Measurements from ENCODE around the gene HEMGN. TPM values are rescaled to one million over a fixed set of nuclear protein-coding genes. Genes with fewer than 3 reads are reported as not detected.

HEMGN gene
- polyA plus RNA-seq, 6 donors from 2014 or later: 0.24 TPM; not detected in 5

DNA sequence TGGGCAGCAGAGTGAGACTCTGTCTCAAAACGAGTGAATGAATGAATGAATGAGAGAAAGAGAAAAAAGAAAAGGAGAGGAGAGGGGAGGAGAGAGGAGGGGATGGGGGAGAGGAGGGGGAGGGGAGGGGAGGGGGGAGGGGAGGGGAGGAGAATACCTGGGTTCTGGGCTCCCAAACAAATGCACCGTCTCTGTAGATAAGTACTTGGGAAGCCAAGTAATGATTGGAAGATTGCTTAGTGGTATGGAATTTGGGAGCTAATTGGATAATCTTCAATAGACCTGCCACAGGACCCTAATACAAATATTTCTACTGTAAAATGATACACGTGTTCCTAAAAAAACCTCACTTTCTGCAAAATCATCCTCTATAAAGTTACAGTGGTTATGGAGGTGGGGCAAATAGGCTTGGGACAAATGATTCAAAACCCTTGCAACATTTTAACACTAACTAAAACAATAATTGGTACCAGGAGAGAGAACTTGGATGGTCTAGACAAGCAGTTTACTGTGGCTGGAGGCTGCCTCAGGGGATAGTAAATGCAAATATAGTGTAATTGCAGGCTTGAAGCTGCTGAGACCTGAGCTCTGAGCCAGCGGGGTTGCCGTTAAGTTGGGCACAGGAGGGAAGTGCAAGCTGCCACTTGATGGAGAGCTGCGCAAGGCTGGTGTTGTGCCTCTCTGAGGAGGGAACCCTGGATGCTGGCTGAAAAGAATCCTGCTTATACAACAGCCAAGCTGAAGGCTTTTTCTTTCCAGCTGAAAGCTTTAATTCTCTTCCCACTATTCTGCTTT lies 3.5 kb downstream of the HEMGN start:
- Mint-ChIP-seq H3K9me3 (no peaks in the 10 kb centered on the region), H3K4me3 (no peak overlapping the region), H3K27ac (no peak overlapping the region), H3K27me3 (peaks cover 4 to 26% (median 22%) of the 10 kb centered on the region in 3 donors), H3K36me3 (no peaks in the 10 kb centered on the region), H3K4me1 (peaks cover 0 to 10% (median 5%) of the 10 kb centered on the region in 3 donors)
- ATAC-seq (ENCODE audit: low read depth in 2 of 2): no peak
- DNase-seq: no peak

DNA sequence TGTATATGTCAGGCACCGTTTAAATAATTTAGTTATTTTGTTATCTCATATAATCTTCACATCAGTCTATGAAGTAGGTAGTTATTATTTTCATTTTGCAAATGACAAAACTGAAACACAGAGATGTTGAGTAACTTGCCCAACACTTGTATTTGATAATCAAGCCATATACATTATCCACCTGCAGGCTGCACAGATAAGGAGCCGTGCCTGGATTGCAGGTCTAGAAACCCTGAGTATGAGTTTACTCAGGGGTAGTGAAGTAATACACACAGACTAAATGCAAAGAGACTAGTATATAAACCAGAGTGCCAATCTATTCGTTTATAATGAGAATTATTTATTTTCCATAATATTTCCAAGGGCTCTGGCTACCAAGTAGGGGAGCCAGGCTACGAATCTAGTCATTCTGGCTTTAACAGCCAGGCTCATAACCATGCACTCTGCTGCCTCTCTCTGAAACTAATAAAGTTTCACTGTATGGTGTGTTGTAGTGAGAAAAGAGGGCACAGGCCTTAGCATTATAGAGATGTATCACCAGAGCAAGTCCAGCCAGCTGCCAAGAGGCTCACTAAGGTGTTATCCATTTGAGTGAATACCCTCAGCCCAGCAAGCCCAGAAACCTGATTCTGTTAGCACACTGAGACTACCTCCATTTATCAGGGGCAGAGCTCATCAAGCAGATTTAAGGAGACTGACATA lies 4.5 kb downstream of the HEMGN start:
- Mint-ChIP-seq H3K27ac (no peak overlapping the region), H3K27me3 (peaks cover 4 to 26% (median 22%) of the 10 kb centered on the region in 3 donors), H3K4me1 (peaks cover 0 to 8% (median 5%) of the 10 kb centered on the region in 3 donors), H3K4me3 (no peak overlapping the region), H3K9me3 (no peaks in the 10 kb centered on the region), H3K36me3 (no peaks in the 10 kb centered on the region)
- no peak for DNase-seq
- no peak for ATAC-seq (ENCODE audit: low read depth in 2 of 2)

DNA sequence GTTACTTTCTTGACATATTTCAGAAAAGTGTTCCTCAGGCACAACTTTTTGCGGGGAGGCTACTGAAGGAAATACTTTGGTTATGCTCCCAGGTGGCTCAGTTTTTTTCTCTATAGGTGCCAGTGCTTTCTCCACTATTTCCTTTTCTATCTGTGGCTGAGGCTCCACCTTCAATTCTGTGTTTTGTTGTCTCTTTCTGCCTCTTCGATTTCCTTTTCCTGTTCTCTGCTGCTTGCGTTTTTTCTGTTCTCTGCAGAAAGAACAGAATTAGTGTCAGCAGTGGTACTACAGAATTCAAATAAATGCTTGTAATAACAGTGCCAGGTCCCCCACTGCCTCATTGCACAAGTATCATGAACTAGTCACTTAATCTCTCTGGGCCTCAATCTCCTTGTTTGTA lies 7.0 kb downstream of the HEMGN start:
- Mint-ChIP-seq H3K27me3 (peaks cover 4 to 25% (median 22%) of the 10 kb centered on the region in 3 donors), H3K4me1 (peaks cover 0 to 5% (median 0%) of the 10 kb centered on the region in 3 donors), H3K36me3 (no peaks in the 10 kb centered on the region), H3K27ac (peak overlapping the region in 1 of 6 donors; percentile 28), H3K9me3 (no peaks in the 10 kb centered on the region), H3K4me3 (no peak overlapping the region)
- ATAC-seq (ENCODE audit: low read depth in 2 of 2): no peak
- DNase-seq: no peak

DNA sequence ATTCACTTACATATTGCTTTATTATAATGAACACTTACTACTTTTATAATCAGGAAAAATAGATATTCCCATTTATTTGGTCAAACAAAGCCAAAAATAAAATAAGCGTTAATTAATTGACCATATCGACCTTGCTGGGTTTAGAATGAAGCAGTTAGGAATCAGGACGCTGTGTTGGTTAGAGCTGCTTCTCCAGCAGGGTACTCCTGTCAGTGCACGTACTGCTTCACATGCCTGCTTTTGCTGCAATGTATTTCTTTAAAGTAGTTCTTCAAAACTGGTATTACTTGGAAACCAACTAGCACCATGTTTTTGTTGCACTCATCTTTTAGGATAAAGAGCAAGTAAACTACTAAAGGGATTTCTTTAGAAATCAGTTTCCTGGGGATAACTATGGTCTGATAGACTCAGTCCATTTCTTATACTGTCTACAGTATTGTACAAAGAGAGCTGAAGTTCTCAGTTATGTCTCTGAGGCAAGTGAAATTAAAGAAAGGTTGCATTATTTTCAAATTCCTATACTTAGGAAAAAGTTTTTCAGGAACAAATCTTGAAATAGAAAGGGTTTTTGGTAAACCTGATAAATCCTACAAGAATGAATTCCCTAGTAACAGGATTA lies 8.9 kb downstream of the HEMGN start:
- DNase-seq: no peak
- Mint-ChIP-seq H3K4me1 (peaks cover 5 to 12% (median 6%) of the 10 kb centered on the region in 3 donors), H3K36me3 (no peaks in the 10 kb centered on the region), H3K27ac (no peak overlapping the region), H3K9me3 (no peaks in the 10 kb centered on the region), H3K4me3 (no peak overlapping the region), H3K27me3 (peaks cover 0 to 8% (median 6%) of the 10 kb centered on the region in 3 donors)
- no peak for ATAC-seq (ENCODE audit: low read depth in 2 of 2)

DNA sequence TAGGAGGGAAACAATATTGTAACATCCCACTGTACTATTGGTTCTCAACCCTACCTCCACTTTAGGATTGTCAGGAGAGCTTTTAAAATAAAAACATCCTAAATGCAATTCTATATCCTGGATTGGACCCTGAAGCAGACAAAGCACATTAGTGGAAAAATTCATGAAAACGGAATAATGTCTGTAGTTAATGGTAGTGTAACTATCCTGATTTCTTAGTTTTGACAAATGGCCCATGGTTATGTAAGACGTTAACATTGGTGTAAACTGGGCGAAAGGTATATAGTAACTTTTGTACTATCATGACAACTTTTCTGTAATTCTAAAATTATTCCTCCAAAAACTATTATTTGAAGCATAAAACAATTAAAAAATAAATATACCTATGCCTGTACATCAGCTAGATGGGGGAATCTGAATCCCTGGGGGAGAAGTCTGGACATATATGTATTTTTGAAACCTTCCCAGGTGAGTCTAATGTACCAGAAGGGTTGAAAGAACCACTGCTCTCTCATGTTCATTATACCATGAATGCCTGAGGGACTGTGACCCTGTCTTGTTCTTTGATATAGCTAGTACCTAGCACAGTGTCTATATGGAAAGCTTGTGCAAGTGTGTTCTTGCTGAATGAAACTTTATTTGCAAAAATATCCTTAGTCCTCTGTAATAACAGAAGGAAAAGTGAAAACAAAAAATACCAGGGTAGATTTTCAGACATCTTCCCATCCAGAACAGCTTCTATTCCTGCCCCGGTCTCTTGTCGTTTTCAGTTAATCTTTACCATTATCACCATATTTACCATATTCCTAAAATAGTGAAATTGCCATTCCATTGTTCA lies 12.3 kb downstream of the HEMGN start:
- H3K9me3 Mint-ChIP-seq: peaks cover 0 to 5% (median 0%) of the 10 kb centered on the region in 7 donors
- DNase-seq (no peak), ATAC-seq (ENCODE audit: low read depth in 2 of 2) (no peak)
- peaks cover 27 to 32% (median 29%) of the 10 kb centered on the region in 3 donors for H3K4me1 Mint-ChIP-seq
- no peak overlapping the region for H3K4me3 Mint-ChIP-seq
- H3K27ac Mint-ChIP-seq: peak overlapping the region in 1 of 6 donors; percentile 54
- peaks cover 0 to 5% (median 0%) of the 10 kb centered on the region in 3 donors for H3K27me3 Mint-ChIP-seq
- peaks cover 5 to 9% of the 10 kb centered on the region in 2 donors for H3K36me3 Mint-ChIP-seq

DNA sequence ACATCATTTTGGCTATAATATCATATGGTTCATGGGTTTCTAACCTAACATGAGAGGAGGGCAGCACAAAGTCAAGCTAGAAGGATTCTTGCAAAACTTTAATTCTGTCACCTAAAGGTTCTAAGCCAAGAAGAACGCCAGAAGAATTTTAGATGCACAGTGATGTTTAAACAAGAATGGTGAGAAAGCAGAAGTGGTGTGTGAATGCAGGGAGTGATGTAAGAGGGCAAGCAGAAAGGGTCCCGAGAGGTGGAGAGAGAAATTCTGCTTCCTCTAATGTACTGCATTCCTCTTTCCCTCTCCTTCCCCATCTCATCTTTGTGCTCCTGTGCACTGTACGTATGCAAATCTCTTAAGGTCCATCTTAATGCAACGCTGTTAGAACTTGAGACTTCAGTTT lies 13.6 kb downstream of the HEMGN start:
- Mint-ChIP-seq H3K27ac (peak overlapping the region; percentile 95 to 100 (median 99)), H3K9me3 (peaks cover 0 to 5% (median 0%) of the 10 kb centered on the region in 7 donors), H3K4me3 (peak overlapping the region in 2 of 8 donors; percentile 84), H3K4me1 (peaks cover 31 to 39% (median 37%) of the 10 kb centered on the region in 3 donors), H3K36me3 (peaks cover 5 to 9% of the 10 kb centered on the region in 2 donors), H3K27me3 (no peaks in the 10 kb centered on the region)
- DNase-seq: peak; percentile 35
- no peak for ATAC-seq (ENCODE audit: low read depth in 2 of 2)

DNA sequence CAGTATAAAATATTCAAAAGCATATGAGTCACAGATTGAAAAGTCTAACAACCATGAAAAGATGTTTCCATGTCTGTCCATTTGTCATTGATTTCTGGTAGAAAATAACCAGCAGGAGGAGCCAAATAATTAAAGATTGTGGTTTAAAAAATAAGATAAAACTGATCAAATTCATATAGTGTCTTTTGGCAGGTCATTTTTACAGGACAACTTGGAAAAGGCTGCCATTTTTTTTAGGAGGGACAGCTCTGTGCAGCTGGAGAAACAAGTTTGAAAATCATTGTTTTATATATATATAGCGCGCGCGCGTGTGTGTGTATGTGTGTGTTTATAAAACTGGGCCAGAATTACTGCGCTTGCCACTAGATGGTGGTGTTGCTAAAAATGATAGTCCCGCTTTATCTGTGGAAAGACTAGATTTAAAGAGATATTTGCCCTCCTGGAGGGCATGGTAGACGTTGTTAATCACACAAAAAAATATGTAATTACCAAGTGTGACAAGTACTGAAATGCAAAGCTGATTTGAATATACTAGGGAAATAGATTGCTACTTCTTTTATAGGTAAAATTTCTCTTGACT lies 14.4 kb downstream of the HEMGN start:
- H3K27ac Mint-ChIP-seq: peak overlapping the region; percentile 95 to 100 (median 99)
- DNase-seq (peak; percentile 74), ATAC-seq (ENCODE audit: low read depth in 2 of 2) (peak; percentile 13 to 24)
- H3K4me3 Mint-ChIP-seq: peak overlapping the region; percentile 60 to 97 (median 86)
- H3K9me3 Mint-ChIP-seq: peaks cover 0 to 5% (median 0%) of the 10 kb centered on the region in 7 donors
- H3K27me3 Mint-ChIP-seq: no peaks in the 10 kb centered on the region
- H3K4me1 Mint-ChIP-seq: peaks cover 34 to 47% (median 45%) of the 10 kb centered on the region in 3 donors
- H3K36me3 Mint-ChIP-seq: peaks cover 5 to 9% of the 10 kb centered on the region in 2 donors

DNA sequence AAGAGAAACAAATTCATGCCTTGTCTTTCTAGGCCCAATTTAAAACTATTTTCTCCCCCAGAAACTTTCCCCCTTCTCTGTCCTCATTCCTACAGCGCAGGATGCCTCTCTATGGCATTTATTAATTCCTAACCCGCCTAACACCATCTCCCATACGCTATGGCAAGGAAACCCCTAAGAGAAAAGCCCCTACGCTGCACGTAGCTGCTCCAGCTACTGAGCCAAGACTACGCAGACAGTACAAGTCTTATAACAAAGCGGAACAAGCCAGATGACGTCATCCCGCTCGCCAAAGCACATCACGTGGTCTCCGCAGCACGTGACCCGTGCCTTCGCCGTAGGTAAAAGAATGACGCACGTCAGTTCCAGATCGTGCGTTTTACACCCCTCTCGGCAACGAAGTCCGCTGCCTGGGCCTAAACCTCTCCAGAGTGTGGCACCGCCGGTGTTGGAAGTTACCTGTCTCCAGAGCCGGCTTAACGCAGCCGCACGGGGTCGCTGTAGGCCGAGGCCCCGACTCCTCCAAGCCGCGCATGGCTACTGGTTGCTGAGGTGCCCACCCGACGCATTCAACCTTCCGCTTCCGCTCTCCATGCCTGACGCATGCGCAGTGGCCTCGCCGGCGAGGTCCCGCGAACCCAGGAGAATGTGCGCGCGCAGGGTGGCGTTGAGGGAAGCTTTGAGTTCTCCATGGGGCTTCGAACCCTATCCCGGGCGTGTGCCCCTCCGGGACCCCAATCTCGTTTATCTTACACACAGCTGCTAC lies 15.8 kb downstream of the HEMGN start, which contains the start of gene TRMO:
Gene TRMO, minus strand, starts transcription at position 542 of the 766 bp plus-strand sequence. Its CDS starts 7 bp downstream, at position 535.
- Mint-ChIP-seq H3K36me3 (peaks cover 5 to 9% of the 10 kb centered on the region in 2 donors), H3K9me3 (peaks cover 0 to 5% (median 0%) of the 10 kb centered on the region in 7 donors)
- peak; percentile 80 to 81 for ATAC-seq (ENCODE audit: low read depth in 2 of 2)

DNA sequence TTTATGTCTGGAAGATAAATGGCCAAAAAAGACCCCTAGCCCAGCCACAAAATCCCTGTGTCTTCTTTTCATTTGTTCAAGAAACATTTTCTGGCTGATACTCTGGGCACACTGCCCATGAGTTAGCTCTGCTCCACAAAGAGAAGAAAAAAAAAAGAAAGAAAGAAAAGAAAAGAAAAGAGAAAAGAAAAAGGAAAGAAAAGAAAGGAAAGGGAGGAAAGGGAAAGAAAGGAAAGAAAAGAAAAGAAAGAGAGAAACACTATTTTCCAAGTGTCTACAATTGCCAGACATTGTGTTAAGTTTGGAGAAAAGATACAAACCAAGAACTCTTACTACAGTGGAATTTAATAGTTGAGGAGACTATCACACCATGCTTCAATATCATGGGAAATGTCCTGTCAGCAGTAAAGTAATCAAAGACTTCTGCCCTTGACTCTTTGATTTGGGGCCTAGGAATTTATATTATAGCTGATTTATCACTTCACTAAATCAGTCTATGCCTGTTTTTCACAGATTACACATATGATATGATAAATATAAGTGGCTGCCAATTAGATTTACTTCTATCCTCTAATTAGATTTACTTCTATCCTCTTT lies 18.7 kb downstream of the HEMGN start:
- Mint-ChIP-seq H3K9me3 (peaks cover 0 to 5% (median 0%) of the 10 kb centered on the region in 7 donors), H3K36me3 (peaks cover 9 to 17% of the 10 kb centered on the region in 2 donors), H3K27ac (peak overlapping the region; percentile 41 to 99 (median 85)), H3K27me3 (no peaks in the 10 kb centered on the region), H3K4me3 (peak overlapping the region in 1 of 8 donors; percentile 40), H3K4me1 (peaks cover 38 to 49% (median 46%) of the 10 kb centered on the region in 3 donors)
- ATAC-seq (ENCODE audit: low read depth in 2 of 2) (no peak), DNase-seq (no peak)

More for the DNA sequence above, 15.8 kb downstream of the HEMGN start, which contains the start of gene TRMO:
- peak within 1 kb of the TSS; percentile 84 to 97 (median 91) for H3K4me3 Mint-ChIP-seq
- no peaks in the 10 kb centered on the region for H3K27me3 Mint-ChIP-seq
- peak within 1 kb of the TSS; percentile 99 to 100 (median 99) for H3K27ac Mint-ChIP-seq
- H3K4me1 Mint-ChIP-seq: peaks cover 36 to 48% (median 46%) of the 10 kb centered on the region in 3 donors
- DNase-seq: peak; percentile 96

DNA sequence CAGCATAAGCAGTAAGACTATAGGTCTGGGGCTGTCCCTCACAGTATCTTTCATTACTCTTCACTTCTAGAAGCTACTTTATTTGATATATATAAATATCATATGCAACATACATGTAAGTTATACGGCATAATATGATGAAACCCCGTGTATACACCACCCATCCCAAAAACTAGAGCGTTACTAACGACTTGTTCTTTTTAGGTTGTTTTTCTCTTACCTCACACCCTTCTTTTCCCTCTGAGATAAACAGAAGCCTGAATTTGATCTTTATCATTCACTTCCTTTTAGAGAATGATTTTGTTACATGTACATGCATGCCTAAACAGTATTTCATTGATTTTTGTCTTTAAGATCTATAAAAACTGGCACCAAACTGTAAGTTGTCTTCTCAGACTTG lies 19.4 kb downstream of the HEMGN start:
- H3K9me3 Mint-ChIP-seq: peaks cover 0 to 5% (median 0%) of the 10 kb centered on the region in 7 donors
- peaks cover 9 to 22% of the 10 kb centered on the region in 2 donors for H3K36me3 Mint-ChIP-seq
- peak overlapping the region in 1 of 8 donors; percentile 40 for H3K4me3 Mint-ChIP-seq
- no peaks in the 10 kb centered on the region for H3K27me3 Mint-ChIP-seq
- H3K27ac Mint-ChIP-seq: peak overlapping the region; percentile 16 to 99 (median 76)
- DNase-seq (no peak), ATAC-seq (ENCODE audit: low read depth in 2 of 2) (no peak)
- H3K4me1 Mint-ChIP-seq: peaks cover 31 to 42% (median 39%) of the 10 kb centered on the region in 3 donors

DNA sequence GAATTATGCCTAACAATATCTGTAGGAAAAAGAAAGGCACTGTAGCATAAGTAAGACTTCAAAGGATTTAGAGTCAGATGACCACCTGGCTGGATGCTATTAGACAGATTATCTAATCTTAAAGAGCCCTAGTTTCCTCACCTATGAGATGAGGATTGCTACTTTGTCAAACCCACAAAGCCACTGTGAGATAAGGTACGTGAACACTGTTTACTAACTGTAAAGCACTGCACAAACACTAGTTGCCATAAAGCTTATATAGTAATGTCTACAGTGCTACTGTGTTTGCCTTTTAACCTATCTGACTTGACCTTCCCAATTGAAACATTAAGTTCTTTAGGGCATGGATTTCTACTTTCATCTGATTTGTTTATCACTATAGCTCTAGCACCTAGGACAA lies 26.0 kb downstream of the HEMGN start:
- no peak overlapping the region for H3K4me3 Mint-ChIP-seq
- H3K4me1 Mint-ChIP-seq: peaks cover 20 to 33% (median 30%) of the 10 kb centered on the region in 3 donors
- no peak for ATAC-seq (ENCODE audit: low read depth in 2 of 2)
- H3K36me3 Mint-ChIP-seq: peaks cover 15 to 33% of the 10 kb centered on the region in 2 donors
- no peaks in the 10 kb centered on the region for H3K27me3 Mint-ChIP-seq
- no peak overlapping the region for H3K27ac Mint-ChIP-seq
- DNase-seq: no peak
- H3K9me3 Mint-ChIP-seq: no peaks in the 10 kb centered on the region
